Measurements from ENCODE around the gene ZNF268.

The ZNF268 gene

GRCh38 chr12:133201888-133202287 lies 20.6 kb downstream of the ZNF268 start:
- Histone ChIP-seq H3K4me3 (ENCODE audit: low read depth in 1 of 5, low read length in 5 of 5) (peak overlapping the region; percentile 41 to 75 (median 60)), H3K9ac (ENCODE audit: low read length in 5 of 5) (no peak overlapping the region), H3K27me3 (ENCODE audit: control insufficient read depth in 5 of 5, insufficient read depth in 4 of 5, low read length in 5 of 5) (no peaks in the 10 kb centered on the region), H3K27ac (ENCODE audit: low read depth, low read length) (no peak overlapping the region), H3K9me3 (ENCODE audit: control insufficient read depth in 5 of 5, low read length in 5 of 5) (peaks cover 62 to 66% (median 65%) of the 10 kb centered on the region in 5 donors), H3K36me3 (ENCODE audit: control insufficient read depth in 5 of 5, insufficient read depth in 5 of 5, low read length in 5 of 5) (peaks cover 26 to 45% (median 30%) of the 10 kb centered on the region in 5 donors), H3K4me1 (ENCODE audit: control insufficient read depth in 5 of 5, insufficient read depth in 5 of 5, low read length in 5 of 5) (peaks cover 0 to 7% (median 0%) of the 10 kb centered on the region in 5 donors)

GRCh38 chr12:133202493-133203343 lies 21.4 kb downstream of the ZNF268 start:
- H3K27me3 ChIP-seq (ENCODE audit: control insufficient read depth in 5 of 5, insufficient read depth in 4 of 5, low read length in 5 of 5), result no peaks in the 10 kb centered on the region
- peaks cover 0 to 7% (median 0%) of the 10 kb centered on the region in 5 donors for H3K4me1 ChIP-seq (ENCODE audit: control insufficient read depth in 5 of 5, insufficient read depth in 5 of 5, low read length in 5 of 5)
- H3K9me3 ChIP-seq (ENCODE audit: control insufficient read depth in 5 of 5, low read length in 5 of 5), result peaks cover 70 to 75% (median 73%) of the 10 kb centered on the region in 5 donors
- peaks cover 26 to 45% (median 30%) of the 10 kb centered on the region in 5 donors for H3K36me3 ChIP-seq (ENCODE audit: control insufficient read depth in 5 of 5, insufficient read depth in 5 of 5, low read length in 5 of 5)
- H3K27ac ChIP-seq (ENCODE audit: low read depth, low read length), result no peak overlapping the region
- H3K9ac ChIP-seq (ENCODE audit: low read length in 5 of 5), result no peak overlapping the region
- H3K4me3 ChIP-seq (ENCODE audit: low read depth in 1 of 5, low read length in 5 of 5), result peak overlapping the region; percentile 41 to 75 (median 60)

- Histone ChIP-seq H3K27me3 (ENCODE audit: control insufficient read depth in 5 of 5, insufficient read depth in 4 of 5, low read length in 5 of 5) (no peaks in the 10 kb centered on the region), H3K4me1 (ENCODE audit: control insufficient read depth in 5 of 5, insufficient read depth in 5 of 5, low read length in 5 of 5) (peaks cover 0 to 7% (median 0%) of the 10 kb centered on the region in 5 donors), H3K4me3 (ENCODE audit: low read depth in 1 of 5, low read length in 5 of 5) (peak overlapping the region; percentile 41 to 75 (median 60)), H3K9ac (ENCODE audit: low read length in 5 of 5) (peak overlapping the region in 1 of 5 donors; percentile 9), H3K36me3 (ENCODE audit: control insufficient read depth in 5 of 5, insufficient read depth in 5 of 5, low read length in 5 of 5) (peaks cover 26 to 45% (median 30%) of the 10 kb centered on the region in 5 donors), H3K9me3 (ENCODE audit: control insufficient read depth in 5 of 5, low read length in 5 of 5) (peaks cover 76 to 83% (median 82%) of the 10 kb centered on the region in 5 donors), H3K27ac (ENCODE audit: low read depth, low read length) (no peak overlapping the region)
Measured at GRCh38 chr12:133203344-133204263, 22.3 kb downstream of the ZNF268 start.

- H3K9ac ChIP-seq (ENCODE audit: low read length in 5 of 5), result no peak overlapping the region
- peaks cover 0 to 7% (median 0%) of the 10 kb centered on the region in 5 donors for H3K4me1 ChIP-seq (ENCODE audit: control insufficient read depth in 5 of 5, insufficient read depth in 5 of 5, low read length in 5 of 5)
- peaks cover 26 to 45% (median 30%) of the 10 kb centered on the region in 5 donors for H3K36me3 ChIP-seq (ENCODE audit: control insufficient read depth in 5 of 5, insufficient read depth in 5 of 5, low read length in 5 of 5)
- H3K4me3 ChIP-seq (ENCODE audit: low read depth in 1 of 5, low read length in 5 of 5), result peak overlapping the region; percentile 41 to 75 (median 60)
- H3K27me3 ChIP-seq (ENCODE audit: control insufficient read depth in 5 of 5, insufficient read depth in 4 of 5, low read length in 5 of 5), result no peaks in the 10 kb centered on the region
- H3K9me3 ChIP-seq (ENCODE audit: control insufficient read depth in 5 of 5, low read length in 5 of 5), result peaks cover 78 to 90% (median 87%) of the 10 kb centered on the region in 5 donors
- no peak overlapping the region for H3K27ac ChIP-seq (ENCODE audit: low read depth, low read length)
Measured at GRCh38 chr12:133204264-133204603, 22.9 kb downstream of the ZNF268 start.

GRCh38 chr12:133206390-133206789 lies 25.1 kb downstream of the ZNF268 start:
- Histone ChIP-seq H3K27me3 (ENCODE audit: control insufficient read depth in 5 of 5, insufficient read depth in 4 of 5, low read length in 5 of 5) (no peaks in the 10 kb centered on the region), H3K9me3 (ENCODE audit: control insufficient read depth in 5 of 5, low read length in 5 of 5) (peaks cover 81 to 100% (median 95%) of the 10 kb centered on the region in 5 donors), H3K4me1 (ENCODE audit: control insufficient read depth in 5 of 5, insufficient read depth in 5 of 5, low read length in 5 of 5) (peaks cover 0 to 7% (median 0%) of the 10 kb centered on the region in 5 donors), H3K36me3 (ENCODE audit: control insufficient read depth in 5 of 5, insufficient read depth in 5 of 5, low read length in 5 of 5) (peaks cover 18 to 33% (median 19%) of the 10 kb centered on the region in 5 donors), H3K9ac (ENCODE audit: low read length in 5 of 5) (no peak overlapping the region), H3K4me3 (ENCODE audit: low read depth in 1 of 5, low read length in 5 of 5) (peak overlapping the region; percentile 41 to 60 (median 49)), H3K27ac (ENCODE audit: low read depth, low read length) (no peak overlapping the region)

GRCh38 chr12:133215724-133216123 lies 34.4 kb downstream of the ZNF268 start:
- Histone ChIP-seq H3K9me3 (ENCODE audit: control insufficient read depth in 5 of 5, low read length in 5 of 5) (peaks cover 30 to 96% (median 92%) of the 10 kb centered on the region in 5 donors), H3K9ac (ENCODE audit: low read length in 5 of 5) (no peak overlapping the region), H3K36me3 (ENCODE audit: control insufficient read depth in 5 of 5, insufficient read depth in 5 of 5, low read length in 5 of 5) (no peaks in the 10 kb centered on the region), H3K4me3 (ENCODE audit: low read depth in 1 of 5, low read length in 5 of 5) (peak overlapping the region in 4 of 5 donors; percentile 4 to 31 (median 20)), H3K27ac (ENCODE audit: low read depth, low read length) (no peak overlapping the region), H3K27me3 (ENCODE audit: control insufficient read depth in 5 of 5, insufficient read depth in 4 of 5, low read length in 5 of 5) (no peaks in the 10 kb centered on the region), H3K4me1 (ENCODE audit: control insufficient read depth in 5 of 5, insufficient read depth in 5 of 5, low read length in 5 of 5) (no peaks in the 10 kb centered on the region)

GRCh38 chr12:133217219-133217618 lies 35.9 kb downstream of the ZNF268 start:
- Histone ChIP-seq H3K4me3 (ENCODE audit: low read depth in 1 of 5, low read length in 5 of 5) (peak overlapping the region in 4 of 5 donors; percentile 5 to 39 (median 26)), H3K27me3 (ENCODE audit: control insufficient read depth in 5 of 5, insufficient read depth in 4 of 5, low read length in 5 of 5) (no peaks in the 10 kb centered on the region), H3K9me3 (ENCODE audit: control insufficient read depth in 5 of 5, low read length in 5 of 5) (peaks cover 22 to 97% (median 93%) of the 10 kb centered on the region in 5 donors), H3K27ac (ENCODE audit: low read depth, low read length) (no peak overlapping the region), H3K36me3 (ENCODE audit: control insufficient read depth in 5 of 5, insufficient read depth in 5 of 5, low read length in 5 of 5) (no peaks in the 10 kb centered on the region), H3K9ac (ENCODE audit: low read length in 5 of 5) (no peak overlapping the region), H3K4me1 (ENCODE audit: control insufficient read depth in 5 of 5, insufficient read depth in 5 of 5, low read length in 5 of 5) (no peaks in the 10 kb centered on the region)

GRCh38 chr12:133220521-133220920 lies 39.2 kb downstream of the ZNF268 start:
- Histone ChIP-seq H3K4me1 (ENCODE audit: control insufficient read depth in 5 of 5, insufficient read depth in 5 of 5, low read length in 5 of 5) (no peaks in the 10 kb centered on the region), H3K27me3 (ENCODE audit: control insufficient read depth in 5 of 5, insufficient read depth in 4 of 5, low read length in 5 of 5) (no peaks in the 10 kb centered on the region), H3K4me3 (ENCODE audit: low read depth in 1 of 5, low read length in 5 of 5) (peak overlapping the region in 3 of 5 donors; percentile 17 to 43 (median 36)), H3K9me3 (ENCODE audit: control insufficient read depth in 5 of 5, low read length in 5 of 5) (peaks cover 4 to 80% (median 76%) of the 10 kb centered on the region in 5 donors), H3K27ac (ENCODE audit: low read depth, low read length) (no peak overlapping the region), H3K9ac (ENCODE audit: low read length in 5 of 5) (no peak overlapping the region), H3K36me3 (ENCODE audit: control insufficient read depth in 5 of 5, insufficient read depth in 5 of 5, low read length in 5 of 5) (no peaks in the 10 kb centered on the region)

GRCh38 chr12:133221241-133221640 lies 39.9 kb downstream of the ZNF268 start:
- Histone ChIP-seq H3K27me3 (ENCODE audit: control insufficient read depth in 5 of 5, insufficient read depth in 4 of 5, low read length in 5 of 5) (peaks cover 0 to 2% (median 0%) of the 10 kb centered on the region in 5 donors), H3K36me3 (ENCODE audit: control insufficient read depth in 5 of 5, insufficient read depth in 5 of 5, low read length in 5 of 5) (no peaks in the 10 kb centered on the region), H3K27ac (ENCODE audit: low read depth, low read length) (no peak overlapping the region), H3K4me3 (ENCODE audit: low read depth in 1 of 5, low read length in 5 of 5) (peak overlapping the region in 1 of 5 donors; percentile 10), H3K4me1 (ENCODE audit: control insufficient read depth in 5 of 5, insufficient read depth in 5 of 5, low read length in 5 of 5) (peaks cover 0 to 2% (median 0%) of the 10 kb centered on the region in 5 donors), H3K9me3 (ENCODE audit: control insufficient read depth in 5 of 5, low read length in 5 of 5) (peaks cover 4 to 80% (median 76%) of the 10 kb centered on the region in 5 donors), H3K9ac (ENCODE audit: low read length in 5 of 5) (no peak overlapping the region)
